WERI-Rb-1 (cell line): Measurements from ENCODE around the gene OSER1.

ENCODE experiments used
- DNase-seq: peaks from one replicate; pipeline ENCODE4 v3.0.0-alpha.2; 2020
- H3K27ac ChIP-seq: fragments of 250-450 bp; sonication (Bioruptor Pico); 2 replicates; pipeline ENCODE4 v1.5.1; 2020; ENCODE audit warnings: mild to moderate bottlenecking, moderate library complexity
- H3K27me3 ChIP-seq: fragments of 250-450 bp; sonication (Bioruptor Pico); 2 replicates; pipeline ENCODE4 v1.5.1; 2021; ENCODE audit warnings: mild to moderate bottlenecking, low read depth, moderate library complexity; ENCODE audit not compliant: insufficient read depth, severe bottlenecking
- H3K36me3 ChIP-seq: fragments of 250-450 bp; sonication (Bioruptor Pico); 2 replicates; pipeline ENCODE4 v1.5.1; 2020; ENCODE audit warnings: mild to moderate bottlenecking, moderate library complexity
- H3K4me3 ChIP-seq: 2 replicates; pipeline ENCODE4 v1.5.1; 2011; ENCODE audit warnings: low read depth, mild to moderate bottlenecking, control low read depth, low read length
- H3K9me3 ChIP-seq: fragments of 250-450 bp; sonication (Bioruptor Pico); 2 replicates; pipeline ENCODE4 v1.5.1; 2021; ENCODE audit warnings: mild to moderate bottlenecking, moderate library complexity; ENCODE audit not compliant: severe bottlenecking
- TF ChIP-seq, protein P1 (sequence below): IDR thresholded peaks from 2 replicates; pipeline ENCODE4 v1.5.1; 2011; ENCODE audit warnings: low read depth, mild to moderate bottlenecking, control low read depth, inconsistent platforms, low read length

The OSER1 gene

DNA sequence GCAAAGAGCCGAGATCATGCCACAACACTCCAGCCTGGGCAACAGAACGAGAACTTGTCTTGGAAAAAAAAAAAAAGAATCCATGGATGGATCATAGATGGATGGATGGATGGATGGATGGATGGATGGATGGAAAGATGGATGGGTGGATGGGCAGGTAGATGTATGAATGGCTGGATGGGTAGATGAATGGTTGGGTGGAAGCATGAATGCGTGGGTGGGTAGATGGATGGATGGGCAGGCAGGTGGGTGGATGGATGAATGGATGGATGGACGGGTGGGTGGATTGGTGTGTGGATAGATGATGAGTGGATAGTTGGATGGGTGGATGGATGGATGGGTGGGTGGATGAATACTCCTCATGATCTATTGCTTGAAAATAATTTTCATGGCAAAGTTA lies 25.0 kb downstream of the OSER1 start:
- no peaks in the 10 kb centered on the region for H3K27me3 ChIP-seq
- no peak overlapping the region for H3K27ac ChIP-seq
- no peaks in the 10 kb centered on the region for H3K36me3 ChIP-seq
- TF ChIP-seq, protein P1, sequence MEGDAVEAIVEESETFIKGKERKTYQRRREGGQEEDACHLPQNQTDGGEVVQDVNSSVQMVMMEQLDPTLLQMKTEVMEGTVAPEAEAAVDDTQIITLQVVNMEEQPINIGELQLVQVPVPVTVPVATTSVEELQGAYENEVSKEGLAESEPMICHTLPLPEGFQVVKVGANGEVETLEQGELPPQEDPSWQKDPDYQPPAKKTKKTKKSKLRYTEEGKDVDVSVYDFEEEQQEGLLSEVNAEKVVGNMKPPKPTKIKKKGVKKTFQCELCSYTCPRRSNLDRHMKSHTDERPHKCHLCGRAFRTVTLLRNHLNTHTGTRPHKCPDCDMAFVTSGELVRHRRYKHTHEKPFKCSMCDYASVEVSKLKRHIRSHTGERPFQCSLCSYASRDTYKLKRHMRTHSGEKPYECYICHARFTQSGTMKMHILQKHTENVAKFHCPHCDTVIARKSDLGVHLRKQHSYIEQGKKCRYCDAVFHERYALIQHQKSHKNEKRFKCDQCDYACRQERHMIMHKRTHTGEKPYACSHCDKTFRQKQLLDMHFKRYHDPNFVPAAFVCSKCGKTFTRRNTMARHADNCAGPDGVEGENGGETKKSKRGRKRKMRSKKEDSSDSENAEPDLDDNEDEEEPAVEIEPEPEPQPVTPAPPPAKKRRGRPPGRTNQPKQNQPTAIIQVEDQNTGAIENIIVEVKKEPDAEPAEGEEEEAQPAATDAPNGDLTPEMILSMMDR = no peak
- no peak overlapping the region for H3K4me3 ChIP-seq
- no peak for DNase-seq
- no peaks in the 10 kb centered on the region for H3K9me3 ChIP-seq

DNA sequence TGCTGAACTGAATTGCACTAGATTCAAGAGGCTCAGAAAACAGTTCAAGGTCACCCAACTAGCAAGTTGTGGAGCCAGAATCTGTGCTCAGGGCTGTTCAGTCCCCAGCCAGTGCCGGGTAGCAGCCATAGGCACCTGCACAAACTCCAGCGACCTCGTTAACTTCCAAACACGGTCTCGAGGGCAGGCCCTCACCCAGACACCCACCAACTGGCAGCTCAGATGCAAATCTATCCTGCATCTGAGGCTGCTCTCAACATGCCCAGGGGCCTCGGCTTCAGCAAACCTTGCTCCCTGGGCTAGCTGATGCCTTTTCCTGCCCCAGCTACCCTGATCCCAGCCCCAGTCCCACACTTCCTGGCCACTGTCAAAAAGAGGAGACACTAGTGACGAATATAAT lies 27.3 kb downstream of the OSER1 start:
- no peaks in the 10 kb centered on the region for H3K27me3 ChIP-seq

GRCh38 chr20:44182863-44183262 lies 27.7 kb downstream of the OSER1 start:
- TF ChIP-seq, protein P1 = no peak
- no peak for DNase-seq
- Histone ChIP-seq H3K36me3 (no peaks in the 10 kb centered on the region), H3K27me3 (no peaks in the 10 kb centered on the region), H3K27ac (no peak overlapping the region), H3K9me3 (no peaks in the 10 kb centered on the region), H3K4me3 (no peak overlapping the region)

More for the DNA sequence above, 27.3 kb downstream of the OSER1 start:
- H3K36me3 ChIP-seq = no peaks in the 10 kb centered on the region
- TF ChIP-seq, protein P1 = no peak
- no peak for DNase-seq
- H3K9me3 ChIP-seq = no peaks in the 10 kb centered on the region
- no peak overlapping the region for H3K4me3 ChIP-seq
- no peak overlapping the region for H3K27ac ChIP-seq

DNA sequence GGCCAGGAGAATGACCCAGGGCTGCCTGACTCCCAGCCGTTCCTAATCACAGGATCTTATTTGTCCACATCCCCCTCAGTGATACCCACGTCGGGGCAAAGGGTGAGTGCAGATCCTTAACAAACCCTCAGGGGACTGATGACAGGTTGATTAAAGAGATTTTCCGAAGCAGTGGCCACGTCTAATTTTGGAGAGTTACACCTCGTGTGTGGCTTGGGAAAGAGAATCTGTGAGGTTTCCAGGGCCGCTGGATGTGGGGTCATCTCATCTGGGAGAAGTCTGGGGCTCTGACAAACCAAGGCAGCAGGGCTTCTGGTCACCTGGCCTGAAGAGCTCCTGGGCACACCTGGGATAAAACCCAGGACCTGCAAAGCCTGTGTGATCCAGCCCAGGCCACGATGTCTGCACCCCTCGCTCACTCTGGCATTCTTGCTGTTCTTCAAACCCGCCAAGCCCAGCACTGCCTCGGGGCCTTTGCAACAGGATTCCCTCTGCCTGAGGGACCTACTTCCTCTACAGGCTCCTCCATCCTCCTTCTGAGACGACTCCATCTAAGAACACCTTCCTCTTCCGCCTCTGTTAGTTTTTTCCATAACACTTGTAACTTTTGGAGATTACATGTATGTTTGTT lies 28.3 kb downstream of the OSER1 start:
- H3K36me3 ChIP-seq = no peaks in the 10 kb centered on the region
- DNase-seq = no peak
- H3K9me3 ChIP-seq = no peaks in the 10 kb centered on the region
- H3K4me3 ChIP-seq = no peak overlapping the region
- TF ChIP-seq, protein P1 = no peak
- H3K27me3 ChIP-seq = no peaks in the 10 kb centered on the region
- H3K27ac ChIP-seq = no peak overlapping the region

DNA sequence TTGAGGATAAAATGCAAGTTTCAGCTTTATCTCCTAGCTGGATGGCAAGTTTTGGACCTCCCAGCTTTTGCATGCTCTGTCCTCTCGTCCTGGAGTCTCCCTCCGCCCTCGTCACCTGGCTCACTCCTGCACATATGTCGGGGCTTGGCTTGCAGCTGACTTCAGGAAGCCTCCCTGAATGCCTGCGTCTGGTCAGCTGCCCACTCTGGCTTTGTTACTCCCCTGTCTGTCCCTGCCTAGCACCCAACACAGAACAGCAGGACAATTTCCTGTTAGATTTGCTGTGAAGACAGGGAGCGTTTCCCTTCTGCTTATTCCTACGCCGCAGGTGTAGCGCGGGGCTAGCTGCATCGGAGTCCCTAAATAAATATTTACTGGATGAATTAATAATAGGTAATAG lies 29.0 kb downstream of the OSER1 start:
- H3K9me3 ChIP-seq = no peaks in the 10 kb centered on the region
- peak; percentile 47 for DNase-seq
- no peak overlapping the region for H3K27ac ChIP-seq
- H3K27me3 ChIP-seq = no peaks in the 10 kb centered on the region
- no peak overlapping the region for H3K4me3 ChIP-seq
- TF ChIP-seq, protein P1 = no peak
- H3K36me3 ChIP-seq = no peaks in the 10 kb centered on the region

DNA sequence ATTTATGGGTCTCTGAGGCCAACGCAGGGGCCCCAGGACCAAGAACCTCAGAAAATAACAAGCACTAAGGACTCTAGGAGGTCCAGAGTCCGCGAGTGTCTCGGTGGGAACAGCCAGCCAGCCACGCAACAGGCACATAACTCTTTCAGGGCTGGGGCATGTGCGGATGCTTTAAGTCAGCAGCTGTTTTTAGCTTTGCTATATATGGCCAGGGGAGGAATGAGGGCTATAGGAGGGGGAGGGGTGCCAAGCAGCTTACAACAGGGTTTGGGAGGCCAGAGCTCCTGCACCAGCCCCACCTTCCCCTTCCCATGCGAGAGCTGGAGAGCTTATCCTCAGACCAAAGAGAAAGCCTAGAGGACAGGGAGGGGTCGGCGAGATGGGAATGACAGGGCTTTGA lies 29.8 kb downstream of the OSER1 start:
- Histone ChIP-seq H3K27me3 (no peaks in the 10 kb centered on the region), H3K4me3 (no peak overlapping the region), H3K36me3 (no peaks in the 10 kb centered on the region), H3K27ac (no peak overlapping the region), H3K9me3 (no peaks in the 10 kb centered on the region)
- TF ChIP-seq, protein P1 = no peak
- DNase-seq = peak; percentile 79
